ENCODE data around the gene VSTM1.

The VSTM1 gene

DNA sequence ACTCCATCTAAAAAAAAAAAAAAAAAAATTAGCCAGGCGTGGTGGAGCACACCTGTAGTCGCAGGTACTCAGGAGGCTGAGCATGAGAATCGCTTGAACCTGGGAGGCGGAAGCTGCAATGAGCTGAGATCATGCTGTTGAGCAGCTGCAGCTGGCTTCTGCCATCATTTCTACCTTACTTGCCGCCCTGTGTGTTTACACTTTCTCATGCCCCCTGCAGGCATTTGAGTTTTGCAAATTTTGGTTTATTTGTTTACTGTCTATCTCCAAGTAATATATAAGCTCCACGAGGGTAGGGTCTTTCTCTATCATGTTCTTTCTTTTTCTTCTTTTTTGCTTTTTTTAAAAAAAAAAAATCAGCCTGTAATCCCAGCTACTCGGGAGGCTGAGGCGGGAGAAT lies 54.3 kb downstream of the VSTM1 start:
- DNase-seq = no peak

DNA sequence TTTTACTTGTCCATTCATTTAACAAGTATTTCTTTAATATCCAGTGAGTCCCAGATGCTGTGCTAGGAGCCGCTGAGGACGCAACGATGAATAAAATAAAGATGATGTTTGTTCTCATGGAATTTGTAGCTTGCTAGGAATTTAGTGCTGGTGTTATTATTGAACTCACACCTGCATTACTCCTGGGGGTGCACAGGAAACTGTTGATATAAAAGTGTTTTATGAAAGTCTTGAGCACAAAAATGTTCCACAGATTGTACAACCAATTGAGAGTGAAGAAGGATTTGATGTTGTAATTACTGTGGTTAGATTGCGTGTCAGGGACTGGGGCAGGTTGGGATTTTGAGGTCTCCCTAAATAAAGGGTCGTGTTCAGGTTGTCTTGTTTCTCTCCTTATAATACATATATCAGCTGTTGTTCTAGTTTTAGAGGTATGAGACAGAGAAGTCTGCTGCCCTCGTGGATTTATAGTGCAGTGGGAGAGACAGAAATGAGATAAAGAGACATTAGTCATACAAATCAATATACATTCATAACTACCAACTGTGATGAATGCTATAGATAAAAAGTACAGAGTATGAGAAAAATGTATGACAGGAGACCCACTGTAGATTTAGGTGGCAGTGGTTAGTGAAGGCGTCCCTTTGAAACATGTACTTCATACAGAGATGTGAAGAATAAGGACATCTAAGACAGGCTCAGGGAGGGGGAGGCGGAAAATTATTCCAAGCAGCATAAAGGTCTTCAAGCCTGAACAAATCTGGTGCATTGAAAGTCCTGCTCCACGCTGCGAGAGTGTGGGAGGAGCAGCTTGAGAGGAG lies 61.0 kb downstream of the VSTM1 start:
- no peak for DNase-seq

DNA sequence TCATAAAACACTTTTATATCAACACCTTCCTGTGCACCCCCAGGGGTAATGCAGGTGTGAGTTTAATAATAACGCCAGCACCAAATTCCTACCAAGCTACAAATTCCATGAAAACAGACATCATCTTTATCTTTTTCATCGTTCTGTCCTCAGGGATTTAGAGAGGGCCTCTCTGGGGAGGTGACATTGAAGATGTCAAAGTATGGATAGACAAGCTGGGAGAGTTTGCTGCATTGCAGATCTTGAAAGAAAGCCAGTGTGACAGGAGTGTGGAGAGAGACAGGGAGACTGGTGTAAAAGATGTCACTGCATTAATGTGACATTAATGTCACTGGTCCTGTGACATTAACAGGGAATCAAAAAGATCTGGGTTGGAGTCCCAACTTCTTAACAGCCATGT lies 62.2 kb downstream of the VSTM1 start:
- no peak for DNase-seq

DNA sequence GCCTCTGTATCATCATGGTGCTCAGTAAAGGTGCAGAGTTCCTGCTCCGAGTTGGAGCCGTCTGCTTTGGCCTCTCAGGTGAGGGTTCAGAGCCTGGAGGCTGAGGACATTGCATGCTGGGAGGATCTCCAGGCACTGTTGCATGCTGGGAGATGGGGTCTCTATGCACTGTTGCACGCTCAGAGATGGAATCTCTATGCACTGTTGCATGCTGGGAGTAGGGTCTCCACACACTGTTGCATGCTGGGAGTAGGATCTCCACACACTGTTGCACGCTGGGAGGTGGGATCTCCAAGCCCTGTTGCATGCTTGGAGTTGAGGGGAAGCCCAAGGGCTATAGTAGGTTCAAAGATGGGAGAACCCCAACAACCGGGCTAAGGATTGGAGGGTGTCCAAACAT lies 64.0 kb downstream of the VSTM1 start:
- DNase-seq = no peak

DNA sequence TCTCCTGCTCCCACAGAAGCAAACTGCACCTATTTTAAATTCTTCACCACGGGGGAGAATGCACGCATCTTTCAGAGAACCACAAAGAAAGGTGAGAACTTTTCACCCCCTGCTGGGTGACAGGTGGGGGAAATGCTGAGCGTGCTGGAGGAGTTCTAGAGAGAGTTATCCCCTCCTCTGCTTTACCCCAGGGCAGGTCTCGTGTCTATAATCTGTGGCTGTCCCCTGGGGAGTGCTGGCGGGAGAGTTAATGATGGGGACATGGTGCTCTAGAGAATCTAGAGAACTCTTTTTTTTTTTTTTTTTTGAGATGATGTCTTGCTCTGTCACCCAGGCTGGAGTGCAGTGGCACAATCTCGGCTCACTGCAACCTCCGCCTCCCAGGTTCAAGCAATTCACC lies 65.5 kb downstream of the VSTM1 start:
- DNase-seq = no peak

DNA sequence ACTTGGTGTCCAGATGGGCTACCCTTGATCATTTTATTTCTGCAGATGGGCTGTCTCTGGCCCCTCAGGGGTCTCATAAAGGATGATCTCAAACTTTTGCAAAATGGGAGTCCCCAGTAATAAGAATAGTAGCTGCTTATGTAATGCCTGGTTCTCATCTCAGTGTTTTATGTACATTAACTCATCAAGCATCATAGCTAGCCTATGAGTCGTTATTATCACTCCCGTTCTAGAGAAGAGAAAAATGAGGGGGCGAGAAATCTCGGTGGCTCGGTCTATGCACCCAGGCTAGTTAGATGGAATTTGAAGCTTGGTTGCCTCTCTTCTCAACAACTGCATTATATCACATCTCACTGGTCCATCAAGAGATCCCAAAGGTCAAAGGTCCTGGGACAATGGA lies 68.9 kb downstream of the VSTM1 start:
- no peak for DNase-seq

DNA sequence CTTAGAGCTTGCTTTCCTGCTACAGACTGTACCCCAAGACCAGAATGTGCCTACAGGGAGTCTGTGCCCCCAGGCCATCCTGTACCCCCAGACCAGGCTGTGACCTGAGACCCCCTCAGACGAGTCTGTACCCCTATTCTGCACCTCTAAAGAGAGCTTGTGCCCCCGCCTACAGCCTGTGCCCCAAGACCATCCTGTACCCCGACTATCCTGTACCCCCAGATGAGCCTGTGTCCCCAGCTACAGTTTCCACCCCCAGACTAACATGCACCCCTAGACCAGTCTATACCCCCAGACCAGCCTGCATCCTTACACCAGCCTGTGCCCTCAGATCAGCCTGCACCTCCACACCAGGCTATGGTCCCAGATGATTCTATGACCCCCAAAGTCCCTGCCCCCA lies 70.2 kb downstream of the VSTM1 start:
- DNase-seq = no peak

DNA sequence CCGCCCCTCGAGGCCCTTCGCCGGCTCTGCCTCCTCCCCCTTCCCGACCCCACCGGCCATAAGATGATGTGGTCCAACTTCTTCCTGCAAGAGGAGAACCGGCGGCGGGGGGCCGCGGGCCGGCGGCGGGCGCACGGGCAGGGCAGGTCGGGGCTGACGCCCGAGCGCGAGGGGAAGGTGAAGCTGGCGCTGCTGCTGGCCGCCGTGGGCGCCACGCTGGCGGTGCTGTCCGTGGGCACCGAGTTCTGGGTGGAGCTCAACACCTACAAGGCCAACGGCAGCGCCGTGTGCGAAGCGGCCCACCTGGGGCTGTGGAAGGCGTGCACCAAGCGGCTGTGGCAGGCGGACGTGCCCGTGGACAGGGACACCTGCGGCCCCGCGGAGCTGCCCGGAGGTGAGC lies 70.9 kb downstream of the VSTM1 start:
- DNase-seq = no peak

DNA sequence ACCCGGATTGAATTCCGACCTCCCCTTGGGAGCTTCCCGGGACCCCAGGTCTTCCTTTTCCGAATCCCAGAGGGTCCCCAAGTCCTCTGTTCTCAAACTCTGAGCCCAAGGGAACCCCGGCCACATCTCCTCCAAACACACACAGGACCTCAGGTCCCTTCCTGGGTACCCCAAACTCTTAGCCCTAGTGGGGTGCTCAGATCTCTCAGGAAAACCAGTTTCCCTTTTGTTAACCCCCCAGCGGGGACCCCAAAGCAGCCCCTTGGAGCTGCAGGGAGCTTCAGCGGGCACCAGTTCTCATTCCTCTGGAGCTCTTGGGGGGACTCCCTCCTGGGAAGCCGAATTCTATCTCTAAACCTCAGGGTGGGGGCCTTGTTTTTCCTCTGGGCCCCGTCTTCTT lies 71.5 kb downstream of the VSTM1 start:
- DNase-seq = no peak

DNA sequence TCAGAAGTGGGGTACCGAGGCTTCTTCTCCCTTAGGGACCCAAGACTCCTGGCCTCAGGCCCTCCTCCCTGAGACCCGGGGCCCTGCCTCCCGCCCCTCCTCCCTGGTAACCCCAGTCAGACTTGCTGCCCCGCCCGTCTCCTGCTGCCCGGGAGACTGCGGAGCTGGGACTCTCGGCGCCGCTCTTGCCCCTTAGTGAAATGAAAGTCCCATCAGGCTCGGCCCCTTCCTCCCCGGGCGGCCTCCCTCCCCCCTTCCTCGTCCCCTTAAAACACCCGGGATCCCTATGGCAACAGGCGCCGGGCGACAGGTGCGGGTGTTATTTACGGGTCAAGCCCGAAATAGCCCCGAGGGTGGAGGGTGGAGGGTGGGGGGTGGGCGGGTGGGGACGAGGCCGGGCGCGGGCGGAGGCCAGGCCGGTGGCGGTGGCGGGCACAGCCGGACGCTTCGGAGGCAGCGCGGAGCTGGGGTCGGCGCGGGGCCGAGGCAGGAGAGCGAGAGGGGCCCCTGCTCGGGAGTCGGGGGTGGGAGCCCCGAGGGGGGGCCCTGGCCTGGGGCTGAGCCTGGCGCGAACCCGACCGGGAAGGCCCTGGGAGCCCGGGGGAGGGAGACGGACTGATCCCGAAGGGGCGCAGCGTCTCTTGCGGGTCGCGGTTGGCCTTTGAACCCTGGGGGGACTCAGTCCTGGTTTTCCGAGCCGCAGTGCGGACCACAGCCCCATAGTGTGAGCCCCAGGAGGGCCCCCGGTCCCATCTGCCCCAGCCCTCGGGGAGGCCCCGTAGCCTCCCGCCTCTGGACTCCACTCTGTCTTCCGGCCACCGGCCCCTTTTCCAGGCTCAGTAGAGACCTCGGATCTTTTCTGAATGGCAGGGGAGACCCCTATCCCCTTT lies 72.2 kb downstream of the VSTM1 start, which contains the start of gene CACNG6:
Gene CACNG6 (plus strand): TSS at position 414 of the 890 bp plus-strand sequence. CDS start 1,241 bp downstream, outside the sequence.
- no peak for DNase-seq
